ENCODE results near the gene CHD6. TPM values are rescaled to one million over a fixed set of nuclear protein-coding genes. Genes with fewer than 3 reads are reported as not detected.

Gene CHD6
- polyA plus RNA-seq, 1 donor (not counting 4 experiments of a cell fraction or from before 2014, with no cell fraction given) = 6.8 TPM

DNA sequence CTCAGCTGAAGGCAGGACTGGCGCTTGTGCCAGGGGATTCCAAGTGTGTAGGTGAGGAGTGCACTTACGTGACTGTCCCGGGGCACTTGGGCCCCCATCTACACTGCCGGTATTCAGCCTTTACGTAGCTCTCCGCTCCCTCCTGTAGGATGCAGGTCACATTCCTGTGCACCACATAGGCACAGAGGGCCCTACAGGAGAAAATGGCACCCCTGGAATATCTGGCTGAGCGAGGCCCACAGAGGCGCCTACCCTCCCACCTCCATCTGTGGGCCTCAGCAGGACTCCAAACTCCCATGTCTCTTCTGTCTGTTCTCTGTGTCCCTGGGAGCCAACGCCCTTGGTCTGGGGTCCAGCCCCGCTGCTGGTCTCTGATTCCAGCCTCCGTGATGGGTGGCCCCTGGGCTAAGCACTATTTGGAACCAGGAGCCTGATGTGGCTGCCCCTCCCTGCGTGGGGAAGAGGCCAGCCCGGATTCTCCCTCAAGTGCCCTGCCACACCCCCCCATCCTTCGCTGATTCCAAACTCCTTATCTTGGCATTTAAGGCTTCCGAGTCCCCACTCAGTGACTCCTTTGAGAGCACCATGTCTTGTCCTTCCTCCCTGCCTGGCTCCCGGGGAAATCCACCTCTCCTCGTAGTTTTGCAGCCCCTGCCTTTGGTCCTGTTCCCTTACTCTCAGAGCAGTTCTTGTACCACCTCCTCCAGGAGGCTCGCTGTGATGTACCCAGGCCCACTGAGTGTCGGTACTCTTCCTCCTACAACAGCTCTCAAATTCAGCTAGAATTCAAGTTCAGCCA lies 253.0 kb downstream of the CHD6 start:
- Histone ChIP-seq H2AFZ (ENCODE audit: control insufficient read depth, low read length) (no peak overlapping the region), H3K27me3 (ENCODE audit: control insufficient read depth, extremely low read depth, insufficient read depth, low read length) (peaks cover 41% of the 10 kb centered on the region), H3K36me3 (ENCODE audit: control insufficient read depth in 2 of 2, extremely low read depth in 1 of 2, insufficient read depth in 2 of 2, low read length in 2 of 2) (no peaks in the 10 kb centered on the region), H3K4me3 (ENCODE audit: control insufficient read depth in 2 of 3, extremely low read depth in 1 of 3, insufficient read depth in 2 of 3, low read depth in 1 of 3, low read length in 3 of 3) (no peak overlapping the region), H3K9ac (ENCODE audit: control insufficient read depth, extremely low read depth, insufficient read depth, low read length) (no peak overlapping the region), H3K4me1 (ENCODE audit: control insufficient read depth, extremely low read depth, insufficient read depth, low read length) (no peaks in the 10 kb centered on the region), H4K20me1 (ENCODE audit: control insufficient read depth, extremely low read depth, insufficient read depth, low read length) (no peaks in the 10 kb centered on the region), H3K9me1 (ENCODE audit: control insufficient read depth, extremely low read depth, insufficient read depth, low read length) (no peaks in the 10 kb centered on the region), H3K27ac (ENCODE audit: control insufficient read depth, insufficient read depth, low read length) (no peak overlapping the region), H3K4me2 (ENCODE audit: control insufficient read depth, extremely low read depth, insufficient read depth, low read depth, low read length) (no peak overlapping the region), H3K9me3 (ENCODE audit: control insufficient read depth, low read depth, low read length) (no peaks in the 10 kb centered on the region), H3K79me2 (ENCODE audit: control insufficient read depth, insufficient read depth, low read length) (no peaks in the 10 kb centered on the region)
- dilution Hi-C loops (cut with MboI; ENCODE audit: extremely low pct_ligation_motif_present, low sequenced_read_pairs) = no loop called here
- FAIRE-seq (no peak), DNase-seq (ENCODE audit: low read depth, low spot score) (no peak)
- TF ChIP-seq, protein P1, sequence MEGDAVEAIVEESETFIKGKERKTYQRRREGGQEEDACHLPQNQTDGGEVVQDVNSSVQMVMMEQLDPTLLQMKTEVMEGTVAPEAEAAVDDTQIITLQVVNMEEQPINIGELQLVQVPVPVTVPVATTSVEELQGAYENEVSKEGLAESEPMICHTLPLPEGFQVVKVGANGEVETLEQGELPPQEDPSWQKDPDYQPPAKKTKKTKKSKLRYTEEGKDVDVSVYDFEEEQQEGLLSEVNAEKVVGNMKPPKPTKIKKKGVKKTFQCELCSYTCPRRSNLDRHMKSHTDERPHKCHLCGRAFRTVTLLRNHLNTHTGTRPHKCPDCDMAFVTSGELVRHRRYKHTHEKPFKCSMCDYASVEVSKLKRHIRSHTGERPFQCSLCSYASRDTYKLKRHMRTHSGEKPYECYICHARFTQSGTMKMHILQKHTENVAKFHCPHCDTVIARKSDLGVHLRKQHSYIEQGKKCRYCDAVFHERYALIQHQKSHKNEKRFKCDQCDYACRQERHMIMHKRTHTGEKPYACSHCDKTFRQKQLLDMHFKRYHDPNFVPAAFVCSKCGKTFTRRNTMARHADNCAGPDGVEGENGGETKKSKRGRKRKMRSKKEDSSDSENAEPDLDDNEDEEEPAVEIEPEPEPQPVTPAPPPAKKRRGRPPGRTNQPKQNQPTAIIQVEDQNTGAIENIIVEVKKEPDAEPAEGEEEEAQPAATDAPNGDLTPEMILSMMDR (optimal IDR thresholded peaks at IDR 0.05 in 1 of 3, IDR thresholded peaks at IDR 0.05 in 1 of 3, conservative IDR thresholded peaks at IDR 0.05 in 1 of 3; ENCODE audit: extremely low read depth in 1 of 3, insufficient read depth in 2 of 3, low read length in 3 of 3) = no peak
- TF ChIP-seq EZH2 (IDR thresholded peaks at IDR 0.05; ENCODE audit: low read length) = no peak

DNA sequence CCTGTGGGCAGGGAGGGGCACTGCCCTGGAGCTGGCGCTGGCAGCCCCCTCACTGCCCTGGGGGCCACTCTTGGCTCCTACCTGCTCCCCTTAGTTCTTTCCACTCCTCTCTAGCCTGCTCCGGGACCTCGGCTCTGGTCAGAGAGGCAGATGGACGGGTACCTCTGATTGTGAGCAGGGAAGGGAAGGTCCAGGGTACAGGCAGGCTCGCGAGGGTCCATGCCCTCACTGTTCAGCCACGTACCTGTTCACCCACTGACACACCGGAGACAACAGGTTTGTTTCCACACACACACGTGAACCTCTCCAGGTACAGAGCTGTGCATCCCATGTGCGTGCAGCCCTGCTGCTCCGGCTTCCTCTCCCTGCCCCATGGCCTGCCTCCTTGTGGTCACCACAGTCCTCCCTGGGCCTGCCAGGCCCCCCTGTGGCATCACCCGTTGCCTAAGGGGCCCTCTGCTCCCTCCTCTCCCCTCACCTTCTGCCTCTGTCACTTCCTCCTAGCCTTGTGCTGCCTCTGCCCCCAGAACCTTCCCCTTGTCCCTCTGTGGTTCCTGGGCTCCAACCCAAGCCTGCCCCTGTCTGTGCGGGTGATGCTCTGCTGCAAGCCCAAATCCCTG lies 253.8 kb downstream of the CHD6 start:
- DNase-seq (ENCODE audit: low read depth, low spot score) (no peak), FAIRE-seq (no peak)
- dilution Hi-C loops (cut with MboI; ENCODE audit: extremely low pct_ligation_motif_present, low sequenced_read_pairs) = no loop called here
- Histone ChIP-seq H3K9me3 (ENCODE audit: control insufficient read depth, low read depth, low read length) (no peaks in the 10 kb centered on the region), H3K79me2 (ENCODE audit: control insufficient read depth, insufficient read depth, low read length) (no peaks in the 10 kb centered on the region), H2AFZ (ENCODE audit: control insufficient read depth, low read length) (no peak overlapping the region), H3K36me3 (ENCODE audit: control insufficient read depth in 2 of 2, extremely low read depth in 1 of 2, insufficient read depth in 2 of 2, low read length in 2 of 2) (peaks cover 0 to 3% of the 10 kb centered on the region in 2 experiments), H4K20me1 (ENCODE audit: control insufficient read depth, extremely low read depth, insufficient read depth, low read length) (no peaks in the 10 kb centered on the region), H3K9ac (ENCODE audit: control insufficient read depth, extremely low read depth, insufficient read depth, low read length) (no peak overlapping the region), H3K27ac (ENCODE audit: control insufficient read depth, insufficient read depth, low read length) (no peak overlapping the region), H3K4me3 (ENCODE audit: control insufficient read depth in 2 of 3, extremely low read depth in 1 of 3, insufficient read depth in 2 of 3, low read depth in 1 of 3, low read length in 3 of 3) (no peak overlapping the region), H3K4me2 (ENCODE audit: control insufficient read depth, extremely low read depth, insufficient read depth, low read depth, low read length) (no peak overlapping the region), H3K4me1 (ENCODE audit: control insufficient read depth, extremely low read depth, insufficient read depth, low read length) (no peaks in the 10 kb centered on the region), H3K27me3 (ENCODE audit: control insufficient read depth, extremely low read depth, insufficient read depth, low read length) (peaks cover 41% of the 10 kb centered on the region), H3K9me1 (ENCODE audit: control insufficient read depth, extremely low read depth, insufficient read depth, low read length) (no peaks in the 10 kb centered on the region)
- TF ChIP-seq, protein P1 (optimal IDR thresholded peaks at IDR 0.05 in 1 of 3, IDR thresholded peaks at IDR 0.05 in 1 of 3, conservative IDR thresholded peaks at IDR 0.05 in 1 of 3; ENCODE audit: extremely low read depth in 1 of 3, insufficient read depth in 2 of 3, low read length in 3 of 3) = no peak
- no peak for TF ChIP-seq EZH2 (IDR thresholded peaks at IDR 0.05; ENCODE audit: low read length)

Measured in keratinocyte (primary cell).